ENCODE results near the gene AGTRAP. TPM values are rescaled to one million over a fixed set of nuclear protein-coding genes. Genes with fewer than 3 reads are reported as not detected.
A peak's percentile ranks its signal among the peaks of the same experiment; 100 is the strongest.

AGTRAP gene
- total and polyA plus RNA-seq, 9 of the 15 experiments (the other 6 are each of a cell fraction or from before 2014, with no cell fraction given), result 26.8 to 105 (median 57.5) TPM

GRCh38 chr1:11790880-11791715 lies 55.2 kb downstream of the AGTRAP start (continued):
- TF ChIP-seq E2F3 (CRISPR knock-in tag; IDR thresholded peaks at IDR 0.05) (no peak), ZNF830 (CRISPR knock-in tag; IDR thresholded peaks at IDR 0.05) (no peak), ZNF3 (CRISPR knock-in tag; IDR thresholded peaks at IDR 0.05) (no peak), DACH1 (IDR thresholded peaks at IDR 0.05; ENCODE audit: partially characterized antibody) (no peak), CTCFL (IDR thresholded peaks at IDR 0.05; ENCODE audit: borderline replicate concordance, insufficient read depth, low read depth, low read length, poor library complexity, severe bottlenecking) (no peak), NCOA4 (IDR thresholded peaks at IDR 0.05; ENCODE audit: partially characterized antibody) (no peak), NFIC (IDR thresholded peaks at IDR 0.05) (peak; percentile 57), MCM2 (IDR thresholded peaks at IDR 0.05; ENCODE audit: low read depth) (no peak), ZFX (CRISPR knock-in tag; IDR thresholded peaks at IDR 0.05) (no peak; the same call in none of the 2 replicates), MYNN (IDR thresholded peaks at IDR 0.05) (peak; percentile 79), MYNN (CRISPR knock-in tag; IDR thresholded peaks at IDR 0.05) (no peak), MAZ (CRISPR knock-in tag; conservative IDR thresholded peaks at IDR 0.05 in 1 of 2, IDR thresholded peaks at IDR 0.05 in 1 of 2) (peak in 1 of 2 experiments; percentile 59; a peak in 2 of 4 replicates), PHTF2 (CRISPR knock-in tag; IDR thresholded peaks at IDR 0.05) (no peak), NELFE (IDR thresholded peaks at IDR 0.05; ENCODE audit: insufficient read depth, insufficient read length) (no peak), PRPF4 (IDR thresholded peaks at IDR 0.05; ENCODE audit: insufficient read depth, low read depth, low read length, poor library complexity, severe bottlenecking) (no peak), KLF1 (tag; IDR thresholded peaks at IDR 0.05) (0 out of 2 replicates have a peak, but pooled peaks have one; percentile 50), PYGO2 (tag; IDR thresholded peaks at IDR 0.05) (no peak), ZKSCAN1 (IDR thresholded peaks at IDR 0.05; ENCODE audit: low read depth, low read length) (no peak), NR1H2 (CRISPR knock-in tag; IDR thresholded peaks at IDR 0.05) (peak; percentile 81; the same call in 1 of the 2 replicates), PRDM10 (IDR thresholded peaks at IDR 0.05; ENCODE audit: partially characterized antibody) (peak; percentile 56), XRCC5 (IDR thresholded peaks at IDR 0.05; ENCODE audit: low read depth, low read length) (no peak), ZBED1 (IDR thresholded peaks at IDR 0.05) (peak; percentile 41; the same call in 1 of the 2 replicates), GATAD2A (IDR thresholded peaks at IDR 0.05) (no peak)
